H1 (cell line): ENCODE measurements around the gene DDR1. TPM values are rescaled to one million over a fixed set of nuclear protein-coding genes. Genes with fewer than 3 reads are reported as not detected.
A peak's percentile ranks its signal among the peaks of the same experiment; 100 is the strongest.

Experiments used
- CTCF ChIA-PET: fragments of 300-600 bp; sonication (Branson Sonifier 250); formaldehyde crosslinking; loops from one replicate; lab custom pipeline; 2021; ENCODE audit not compliant: partially characterized antibody; lab: Charles Lee
- POLR2A ChIA-PET: fragments of 300-600 bp; sonication (Branson Sonifier 250); formaldehyde crosslinking; loops from one replicate; lab custom pipeline; 2021; ENCODE audit warnings: inconsistent platforms; ENCODE audit not compliant: partially characterized antibody; lab: Charles Lee
- DNase-seq, 2 experiments: peaks; one replicate each; pipeline versions ENCODE4 v3.0.0 to v3.0.0-alpha.2; 2010 to 2022; ENCODE audit warnings: low spot score in 2 of 2, low read depth in 1 of 2, mixed read lengths in 1 of 2
- FAIRE-seq: peaks from 2 replicates; lab custom pipeline; 2011; peaks lifted over from hg19 to GRCh38; lab: Jason Lieb, UNC
- H2AFZ ChIP-seq: 2 replicates; pipeline ENCODE4 v1.8.1; 2012; ENCODE audit warnings: low read length, inconsistent platforms
- H2AK5ac ChIP-seq: 2 replicates; pipeline ENCODE4 v1.6.1; 2013; ENCODE audit warnings: low read depth, low read length
- H2BK120ac ChIP-seq: replicated peaks from 2 replicates; pipeline ENCODE3; 2013; ENCODE audit warnings: low read depth, low read length, inconsistent platforms
- H2BK12ac ChIP-seq: 2 replicates; pipeline ENCODE4 v1.6.1; 2013; ENCODE audit warnings: low read depth, low read length
- H2BK15ac ChIP-seq: 2 replicates; pipeline ENCODE4 v1.6.1; 2013; ENCODE audit warnings: low read length
- H2BK20ac ChIP-seq: 2 replicates; pipeline ENCODE4 v1.6.1; 2013; ENCODE audit warnings: low read length
- H2BK5ac ChIP-seq: 2 replicates; pipeline ENCODE4 v1.6.1; 2013; ENCODE audit warnings: low read depth, low read length
- H3K14ac ChIP-seq: 2 replicates; pipeline ENCODE4 v1.6.1; 2013; ENCODE audit warnings: inconsistent platforms; ENCODE audit not compliant: insufficient read length
- H3K18ac ChIP-seq: 2 replicates; pipeline ENCODE4 v1.6.1; 2013; ENCODE audit warnings: low read length; ENCODE audit errors: extremely low read depth
- H3K23ac ChIP-seq: 2 replicates; pipeline ENCODE4 v1.6.1; 2013; ENCODE audit warnings: inconsistent platforms; ENCODE audit not compliant: insufficient read length
- H3K23me2 ChIP-seq: 2 replicates; pipeline ENCODE4 v1.6.1; 2013; ENCODE audit warnings: low read depth, low read length
- H3K27ac ChIP-seq: 2 replicates; pipeline ENCODE4 v1.6.1; 2011; ENCODE audit warnings: low read depth, low read length, inconsistent platforms
- H3K27me3 ChIP-seq, 4 experiments: replicated peaks in 1 of 4; 1 replicate in 1 of 4; 2 replicates in 3 of 4; pipeline versions ENCODE4 v1.6.1 to v1.8.1; 2011 to 2013; ENCODE audit warnings: low read length in 3 of 4, mild to moderate bottlenecking in 3 of 4, inconsistent platforms in 2 of 4, mixed read lengths in 2 of 4, moderate library complexity in 1 of 4; ENCODE audit not compliant: control insufficient read depth in 3 of 4, insufficient read depth in 3 of 4; ENCODE audit errors: extremely low read depth in 1 of 4
- H3K36me3 ChIP-seq, 4 experiments: 2 replicates each; pipeline versions ENCODE4 v1.6.1 to v1.8.1; 2011 to 2013; ENCODE audit warnings: mild to moderate bottlenecking in 4 of 4, low read length in 3 of 4, moderate library complexity in 2 of 4, control low read depth in 1 of 4, inconsistent platforms in 1 of 4; ENCODE audit not compliant: insufficient read depth in 4 of 4, control insufficient read depth in 2 of 4
- H3K4ac ChIP-seq: replicated peaks from 2 replicates; pipeline ENCODE3; 2013; ENCODE audit warnings: low read length, low read depth, mixed read lengths, inconsistent platforms; ENCODE audit not compliant: insufficient read length
- H3K4me1 ChIP-seq, 4 experiments: replicated peaks in 1 of 4; 1 replicate in 1 of 4; 2 replicates in 3 of 4; pipeline versions ENCODE4 v1.6.1 to v1.8.1; 2011 to 2013; ENCODE audit warnings: low read length in 3 of 4, inconsistent platforms in 2 of 4, mixed read lengths in 1 of 4; ENCODE audit not compliant: insufficient read depth in 4 of 4, control insufficient read depth in 3 of 4
- H3K4me2 ChIP-seq, 2 experiments: 2 replicates each; pipeline versions ENCODE4 v1.6.1 to v1.8.1; 2011 to 2013; ENCODE audit warnings: low read depth in 2 of 2, low read length in 2 of 2, control low read depth in 1 of 2, inconsistent platforms in 1 of 2, mild to moderate bottlenecking in 1 of 2; ENCODE audit not compliant: insufficient read depth in 1 of 2
- H3K4me3 ChIP-seq, 4 experiments: fragments of 200-600, 300-600 bp in 1 of 4; sonication (generic), shearing (Covaris generic), sonication (Bioruptor Twin) in 1 of 4; 2 replicates each; pipeline versions ENCODE4 v1.5.1 to v1.8.1; 2011 to 2016; ENCODE audit warnings: low read length in 4 of 4, low read depth in 3 of 4, control low read depth in 2 of 4, inconsistent platforms in 2 of 4, mild to moderate bottlenecking in 2 of 4, mixed read lengths in 1 of 4, moderate library complexity in 1 of 4; ENCODE audit not compliant: insufficient read depth in 2 of 4; ENCODE audit errors: extremely low read depth in 1 of 4
- H3K56ac ChIP-seq: replicated peaks from 2 replicates; pipeline ENCODE3; 2013; ENCODE audit warnings: low read depth, mild to moderate bottlenecking, mixed read lengths, low read length, inconsistent platforms; ENCODE audit not compliant: insufficient read length
- H3K79me1 ChIP-seq: 2 replicates; pipeline ENCODE4 v1.6.1; 2013; ENCODE audit warnings: low read depth, low read length, control low read depth
- H3K79me2 ChIP-seq, 2 experiments: 2 replicates each; pipeline versions ENCODE4 v1.6.1 to v1.8.1; 2012 to 2013; ENCODE audit warnings: low read length in 2 of 2, mild to moderate bottlenecking in 2 of 2, inconsistent platforms in 1 of 2; ENCODE audit not compliant: insufficient read depth in 2 of 2, control insufficient read depth in 1 of 2
- H3K9ac ChIP-seq, 4 experiments: replicated peaks in 1 of 4; 1 replicate in 1 of 4; 2 replicates in 3 of 4; pipeline versions ENCODE4 v1.6.1 to v1.8.1; 2011 to 2013; ENCODE audit warnings: low read depth in 3 of 4, low read length in 3 of 4, control low read depth in 2 of 4, mild to moderate bottlenecking in 2 of 4, moderate library complexity in 2 of 4, inconsistent platforms in 1 of 4; ENCODE audit errors: extremely low read depth in 1 of 4
- H3K9me3 ChIP-seq, 2 experiments: 2 replicates each; pipeline versions ENCODE4 v1.6.1 to v1.8.1; 2012 to 2013; ENCODE audit warnings: mild to moderate bottlenecking in 2 of 2, moderate library complexity in 2 of 2, control low read depth in 1 of 2, inconsistent platforms in 1 of 2, low read depth in 1 of 2, low read length in 1 of 2, mixed read lengths in 1 of 2; ENCODE audit not compliant: insufficient read depth in 2 of 2
- H4K20me1 ChIP-seq, 2 experiments: replicated peaks in 1 of 2; 2 replicates each; pipeline versions ENCODE3 to v1.8.1; 2011 to 2013; ENCODE audit warnings: inconsistent platforms in 2 of 2, low read length in 2 of 2, mild to moderate bottlenecking in 1 of 2; ENCODE audit not compliant: insufficient read depth in 2 of 2, control insufficient read depth in 1 of 2
- H4K5ac ChIP-seq: 2 replicates; pipeline ENCODE4 v1.6.1; 2013; ENCODE audit warnings: low read length, low read depth, mixed read lengths, inconsistent platforms; ENCODE audit not compliant: insufficient read length
- H4K8ac ChIP-seq: 2 replicates; pipeline ENCODE4 v1.8.0; 2013; ENCODE audit warnings: mild to moderate bottlenecking, moderate library complexity, low read length, inconsistent platforms; ENCODE audit not compliant: insufficient read depth; ENCODE audit errors: extremely low read depth
- H4K91ac ChIP-seq: replicated peaks from 2 replicates; pipeline ENCODE3; 2013; ENCODE audit warnings: low read length, mixed read lengths, inconsistent platforms; ENCODE audit not compliant: insufficient read length
- MAFK ChIP-seq: IDR thresholded peaks from 2 replicates; pipeline ENCODE4 v1.6.1; 2012; ENCODE audit warnings: low read depth, mild to moderate bottlenecking, improper control_type of control experiment, low read length
- RAD21 ChIP-seq, 2 experiments: IDR thresholded peaks in 1 of 2; conservative IDR thresholded peaks in 1 of 2; 2 replicates each; pipeline ENCODE4 v1.6.1; 2011; ENCODE audit warnings: low read depth in 2 of 2, low read length in 2 of 2, improper control_type of control experiment in 1 of 2, inconsistent platforms in 1 of 2, mild to moderate bottlenecking in 1 of 2, moderate library complexity in 1 of 2
- WGBS, 2 experiments: shearing (Covaris generic) in 1 of 2; methylation state at CpG; one replicate each; pipeline versions ENCODE4 v1.1.6 to v1.1.7; 2013 to 2015; ENCODE audit warnings: low lambda C conversion rate in 2 of 2, mixed read lengths in 2 of 2, inconsistent platforms in 1 of 2, low coverage in 1 of 2, missing lambda C conversion rate in 1 of 2; ENCODE audit not compliant: insufficient replicate concordance in 2 of 2, insufficient coverage in 1 of 2, insufficient read length in 1 of 2; ENCODE audit errors: extremely low coverage in 1 of 2, missing lambda C conversion rate in 1 of 2; 5-methylcytosine and 5-hydroxymethylcytosine counted together
- polyA plus RNA-seq, 7 experiments: library from polyadenylated mRNA; depleted of rRNA in 3 of 7; stranded (reverse) in 5 of 7; unstranded in 2 of 7; fragments of >200 nt in 5 of 7; fragments of 200-250 nt in 2 of 7; gene quantifications; 1 replicate in 5 of 7; 2 replicates in 1 of 7; 4 replicates in 1 of 7; pipeline versions ENCODE4 v1.2.1 to v1.2.3, GENCODE V29; 2011 to 2013; ENCODE audit warnings: missing spikeins in 2 of 7, mixed read lengths in 2 of 7
- total RNA-seq: library from RNA; stranded (reverse); fragmentation: NEBNext Ultra II Directional; extraction: Animal tissue kit (Norgen Biotek cat#: 25700); gene quantifications from 2 replicates; pipeline ENCODE4 v1.2.1, GENCODE V29; 2021
- TF ChIP-seq, protein P1 (sequence below), 3 experiments: IDR thresholded peaks; 1 replicate in 2 of 3; 2 replicates in 1 of 3; pipeline versions ENCODE4 v1.5.1 to v1.6.1; 2011; ENCODE audit warnings: low read length in 3 of 3, mild to moderate bottlenecking in 3 of 3, inconsistent platforms in 2 of 3, low read depth in 1 of 3, moderate library complexity in 1 of 3; ENCODE audit not compliant: insufficient read depth in 1 of 3; ENCODE audit errors: control extremely low read depth in 1 of 3

DDR1 gene
- total and polyA plus RNA-seq, 2 of the 8 experiments (the other 6 are each of a cell fraction or from before 2014, with no cell fraction given) = 99.4 to 181 TPM

DNA sequence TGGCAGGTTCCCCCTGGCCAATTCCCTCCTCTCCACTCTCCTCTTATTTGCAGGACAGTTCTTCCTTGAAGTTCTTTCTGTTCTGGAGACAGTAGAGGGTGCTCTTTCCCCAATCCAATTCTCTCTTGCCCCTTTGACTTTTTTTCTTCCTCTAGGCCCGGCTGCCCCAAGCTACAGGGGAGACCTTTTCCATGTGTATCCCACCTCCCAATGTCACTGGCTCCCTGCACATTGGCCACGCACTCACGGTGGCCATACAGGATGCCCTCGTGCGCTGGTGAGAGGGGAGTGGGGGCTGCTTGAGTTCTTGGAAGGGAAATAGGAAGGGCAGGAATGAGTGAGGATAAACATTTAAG lies 31.2 kb downstream of the DDR1 start:
- peak; percentile 88 for TF ChIP-seq RAD21 (IDR thresholded peaks at IDR 0.05 in 1 of 2, conservative IDR thresholded peaks at IDR 0.05 in 1 of 2; ENCODE audit: low read depth in 2 of 2, low read length in 2 of 2)
- TF ChIP-seq MAFK = no peak
- TF ChIP-seq, protein P1, sequence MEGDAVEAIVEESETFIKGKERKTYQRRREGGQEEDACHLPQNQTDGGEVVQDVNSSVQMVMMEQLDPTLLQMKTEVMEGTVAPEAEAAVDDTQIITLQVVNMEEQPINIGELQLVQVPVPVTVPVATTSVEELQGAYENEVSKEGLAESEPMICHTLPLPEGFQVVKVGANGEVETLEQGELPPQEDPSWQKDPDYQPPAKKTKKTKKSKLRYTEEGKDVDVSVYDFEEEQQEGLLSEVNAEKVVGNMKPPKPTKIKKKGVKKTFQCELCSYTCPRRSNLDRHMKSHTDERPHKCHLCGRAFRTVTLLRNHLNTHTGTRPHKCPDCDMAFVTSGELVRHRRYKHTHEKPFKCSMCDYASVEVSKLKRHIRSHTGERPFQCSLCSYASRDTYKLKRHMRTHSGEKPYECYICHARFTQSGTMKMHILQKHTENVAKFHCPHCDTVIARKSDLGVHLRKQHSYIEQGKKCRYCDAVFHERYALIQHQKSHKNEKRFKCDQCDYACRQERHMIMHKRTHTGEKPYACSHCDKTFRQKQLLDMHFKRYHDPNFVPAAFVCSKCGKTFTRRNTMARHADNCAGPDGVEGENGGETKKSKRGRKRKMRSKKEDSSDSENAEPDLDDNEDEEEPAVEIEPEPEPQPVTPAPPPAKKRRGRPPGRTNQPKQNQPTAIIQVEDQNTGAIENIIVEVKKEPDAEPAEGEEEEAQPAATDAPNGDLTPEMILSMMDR (IDR thresholded peaks at IDR 0.05; ENCODE audit: control extremely low read depth in 1 of 3, insufficient read depth in 1 of 3, low read depth in 1 of 3, low read length in 3 of 3) = peak in 2 of 3 experiments; percentile 64 to 83; a peak in 3 of 4 replicates
- H3K23me2 ChIP-seq = peaks cover 3% of the 10 kb centered on the region; the same call in 1 of the 2 replicates
- no peaks in the 10 kb centered on the region for H3K79me1 ChIP-seq
- no peak overlapping the region for H2AFZ ChIP-seq
- H3K56ac ChIP-seq = no peak overlapping the region
- 38% methylated on average over 5 of the region's 5 CpGs; no CpG with 5 or more reads in 1 of the 2 experiments for WGBS, 2 experiments
- no peaks in the 10 kb centered on the region for H4K20me1 ChIP-seq
- H2BK120ac ChIP-seq = no peak overlapping the region
- H3K9me3 ChIP-seq = no peaks in the 10 kb centered on the region
- H2BK15ac ChIP-seq = no peak overlapping the region
- peak overlapping the region; percentile 23 for H4K5ac ChIP-seq
- H3K4me3 ChIP-seq = no peak overlapping the region
- peaks cover 0 to 14% (median 6%) of the 10 kb centered on the region in 4 experiments; a peak in 5 of 7 replicates for H3K4me1 ChIP-seq
- no peak overlapping the region for H3K23ac ChIP-seq
- H3K4me2 ChIP-seq = no peak overlapping the region; a peak in 2 of 4 replicates
- no peak overlapping the region for H4K91ac ChIP-seq
- H3K9ac ChIP-seq = no peak overlapping the region
- H3K14ac ChIP-seq = no peak overlapping the region
- H2AK5ac ChIP-seq = no peak overlapping the region
- H2BK20ac ChIP-seq = no peak overlapping the region
- no peak overlapping the region for H2BK5ac ChIP-seq
- H3K79me2 ChIP-seq = no peaks in the 10 kb centered on the region; a peak in 1 of 4 replicates
- no peak for FAIRE-seq
- H3K18ac ChIP-seq = no peak overlapping the region
- peaks cover 2 to 18% (median 13%) of the 10 kb centered on the region in 4 experiments; a peak in 7 of 8 replicates for H3K36me3 ChIP-seq
- H2BK12ac ChIP-seq = no peak overlapping the region
- no peak overlapping the region for H4K8ac ChIP-seq
- H3K4ac ChIP-seq = no peak overlapping the region
- ChIA-PET POLR2A (interaction anchor here (0.7 to 4.0 kb wide), 15 partner anchors 10 to 224 kb away, joined by 3 to 22 read pairs (median 3); no protein-coding TSS in a partner anchor), CTCF (interaction anchor here (0.7 to 16.0 kb wide), 50 partner anchors 9 to 241 kb away, joined by 3 to 285 read pairs (median 4); partner anchors contain the start of genes DDR1, MUC21, MUCL3 and SFTA2)
- H3K27me3 ChIP-seq = no peaks in the 10 kb centered on the region
- no peak for DNase-seq
- H3K27ac ChIP-seq = no peak overlapping the region
